ENCODE data around the gene POLD4. TPM values are rescaled to one million over a fixed set of nuclear protein-coding genes. Genes with fewer than 3 reads are reported as not detected.
A peak's percentile ranks its signal among the peaks of the same experiment; 100 is the strongest.

Gene POLD4
- total RNA-seq, 2 experiments from 2014 or later = 62.0 to 67.4 TPM

GRCh38 chr11:67375320-67376055 lies 22.1 kb upstream of the POLD4 start:
- H3K4me1 Mint-ChIP-seq (ENCODE audit: low read depth) = peaks cover 27% of the 10 kb centered on the region
- H3K27me3 Mint-ChIP-seq = peaks cover 10% of the 10 kb centered on the region
- no peaks in the 10 kb centered on the region for H3K36me3 Mint-ChIP-seq
- ChIA-PET CTCF (interaction anchor here (0.7 to 21.4 kb wide), 4 partner anchors 8 to 31 kb away, joined by 5 to 995 read pairs (median 64); partner anchors contain the start of gene POLD4), POLR2A (interaction anchor here (0.6 kb wide), 1 partner anchor 55 kb away, joined by 3 read pairs; no protein-coding TSS in a partner anchor)
- intact Hi-C loops (cut with micrococcal nuclease) = no loop called here
- no peak for DNase-seq
- no peak overlapping the region for H3K4me3 Mint-ChIP-seq
- no peak overlapping the region for H3K27ac Mint-ChIP-seq
- no peaks in the 10 kb centered on the region for H3K9me3 Mint-ChIP-seq

- no peak for DNase-seq
- POLR2A ChIA-PET = interaction anchor here (0.6 kb wide), 1 partner anchor 54 kb away, joined by 3 read pairs; no protein-coding TSS in a partner anchor
- Mint-ChIP-seq H3K4me1 (ENCODE audit: low read depth) (peaks cover 32% of the 10 kb centered on the region), H3K27me3 (peaks cover 10% of the 10 kb centered on the region), H3K36me3 (no peaks in the 10 kb centered on the region), H3K4me3 (peak overlapping the region; percentile 79), H3K27ac (no peak overlapping the region), H3K9me3 (no peaks in the 10 kb centered on the region)
- CTCF ChIA-PET = interaction anchor here (1.0 to 21.4 kb wide), 6 partner anchors 9 to 293 kb away, joined by 3 to 995 read pairs (median 12); partner anchors contain the start of genes POLD4 and PPP1CA
- intact Hi-C loops (cut with micrococcal nuclease) = no loop called here
Observed at GRCh38 chr11:67374571-67375281, 21.4 kb upstream of the POLD4 start.

- H3K4me1 Mint-ChIP-seq (ENCODE audit: low read depth) = peaks cover 40% of the 10 kb centered on the region
- intact Hi-C loops (cut with micrococcal nuclease) = loop anchor here (2.0 kb wide), 1 partner anchor 17 kb away; no protein-coding TSS in a partner anchor
Observed at GRCh38 chr11:67373648-67374570, 20.6 kb upstream of the POLD4 start.

GRCh38 chr11:67372993-67373647 lies 19.8 kb upstream of the POLD4 start, which contains the start of gene CLCF1:
TSS of gene CLCF1 (minus strand) at chr11:67373598. CDS start at chr11:67373539, 59 bp downstream.
- ChIA-PET CTCF (interaction anchor here (1.0 to 21.4 kb wide), 7 partner anchors 11 to 291 kb away, joined by 3 to 995 read pairs (median 4); partner anchors contain the start of genes POLD4 and PTPRCAP), POLR2A (interaction anchor here (0.7 to 1.5 kb wide), 5 partner anchors 20 to 101 kb away, joined by 3 to 4 read pairs (median 4); no protein-coding TSS in a partner anchor)
- intact Hi-C loops (cut with micrococcal nuclease) = loop anchor here (2.0 kb wide), 1 partner anchor 16 kb away; no protein-coding TSS in a partner anchor
- peak; percentile 52 for DNase-seq
- Mint-ChIP-seq H3K27ac (peak within 1 kb of the TSS; percentile 72), H3K9me3 (no peaks in the 10 kb centered on the region), H3K4me1 (ENCODE audit: low read depth) (peaks cover 46% of the 10 kb centered on the region), H3K4me3 (peak within 1 kb of the TSS; percentile 79), H3K27me3 (peaks cover 10% of the 10 kb centered on the region), H3K36me3 (no peaks in the 10 kb centered on the region)

More at GRCh38 chr11:67373648-67374570, 20.6 kb upstream of the POLD4 start:
- ChIA-PET POLR2A (interaction anchor here (0.7 to 1.0 kb wide), 3 partner anchors 57 to 102 kb away, joined by 3 to 4 read pairs (median 4); no protein-coding TSS in a partner anchor), CTCF (interaction anchor here (1.0 to 21.4 kb wide), 6 partner anchors 10 to 292 kb away, joined by 3 to 995 read pairs (median 12); partner anchors contain the start of genes POLD4 and PPP1CA)
- DNase-seq = peak; percentile 76
- Mint-ChIP-seq H3K27me3 (peaks cover 10% of the 10 kb centered on the region), H3K4me3 (peak overlapping the region; percentile 79), H3K9me3 (no peaks in the 10 kb centered on the region), H3K36me3 (no peaks in the 10 kb centered on the region), H3K27ac (peak overlapping the region; percentile 72)

- Mint-ChIP-seq H3K4me1 (ENCODE audit: low read depth) (peaks cover 52% of the 10 kb centered on the region), H3K4me3 (no peak overlapping the region), H3K27me3 (peaks cover 10% of the 10 kb centered on the region), H3K27ac (no peak overlapping the region), H3K9me3 (no peaks in the 10 kb centered on the region), H3K36me3 (no peaks in the 10 kb centered on the region)
- intact Hi-C loops (cut with micrococcal nuclease) = loop anchor here (2.0 kb wide), 1 partner anchor 16 kb away; no protein-coding TSS in a partner anchor
- POLR2A ChIA-PET = interaction anchor here (1.4 to 1.5 kb wide), 2 partner anchors 20 to 27 kb away, joined by 3 to 4 read pairs; no protein-coding TSS in a partner anchor
- no peak for DNase-seq
- CTCF ChIA-PET = interaction anchor here (1.0 to 21.4 kb wide), 6 partner anchors 11 to 66 kb away, joined by 3 to 995 read pairs (median 4); partner anchors contain the start of genes POLD4, PTPRCAP and RAD9A
Observed at GRCh38 chr11:67372321-67372992, 19.1 kb upstream of the POLD4 start.

- H3K4me1 Mint-ChIP-seq (ENCODE audit: low read depth) = peaks cover 52% of the 10 kb centered on the region
- H3K27me3 Mint-ChIP-seq = peaks cover 10% of the 10 kb centered on the region
- no peaks in the 10 kb centered on the region for H3K36me3 Mint-ChIP-seq
- no peaks in the 10 kb centered on the region for H3K9me3 Mint-ChIP-seq
- ChIA-PET CTCF (interaction anchor here (1.0 to 21.4 kb wide), 4 partner anchors 12 to 67 kb away, joined by 3 to 995 read pairs (median 54); partner anchors contain the start of genes POLD4 and RAD9A), POLR2A (interaction anchor here (1.4 to 1.5 kb wide), 2 partner anchors 19 to 27 kb away, joined by 3 to 4 read pairs; no protein-coding TSS in a partner anchor)
- DNase-seq = peak; percentile 26
- peak overlapping the region; percentile 38 for H3K27ac Mint-ChIP-seq
- peak overlapping the region; percentile 64 for H3K4me3 Mint-ChIP-seq
- intact Hi-C loops (cut with micrococcal nuclease) = loop anchor here (2.0 kb wide), 1 partner anchor 15 kb away; no protein-coding TSS in a partner anchor
Observed at GRCh38 chr11:67371911-67372320, 18.6 kb upstream of the POLD4 start.

- Mint-ChIP-seq H3K27me3 (peaks cover 10% of the 10 kb centered on the region), H3K4me3 (peak overlapping the region; percentile 64), H3K9me3 (no peaks in the 10 kb centered on the region), H3K27ac (peak overlapping the region; percentile 38), H3K4me1 (ENCODE audit: low read depth) (peaks cover 52% of the 10 kb centered on the region), H3K36me3 (no peaks in the 10 kb centered on the region)
- ChIA-PET CTCF (interaction anchor here (1.0 to 21.4 kb wide), 7 partner anchors 13 to 108 kb away, joined by 3 to 995 read pairs (median 16); partner anchors contain the start of genes POLD4 and RAD9A), POLR2A (interaction anchor here (0.7 to 1.4 kb wide), 3 partner anchors 11 to 21 kb away, joined by 3 to 4 read pairs (median 3); partner anchors contain the start of genes POLD4 and RAD9A)
- DNase-seq = peak; percentile 43
- intact Hi-C loops (cut with micrococcal nuclease) = no loop called here
Observed at GRCh38 chr11:67371189-67371910, 18.0 kb upstream of the POLD4 start.

GRCh38 chr11:67370351-67371076 lies 17.2 kb upstream of the POLD4 start:
- intact Hi-C loops (cut with micrococcal nuclease) = no loop called here
- ChIA-PET CTCF (interaction anchor here (0.5 to 21.4 kb wide), 8 partner anchors 13 to 107 kb away, joined by 3 to 995 read pairs (median 10); partner anchors contain the start of genes POLD4 and RAD9A), POLR2A (interaction anchor here (0.7 to 1.4 kb wide), 5 partner anchors 11 to 21 kb away, joined by 3 to 4 read pairs (median 3); partner anchors contain the start of genes POLD4 and RAD9A)
- H3K9me3 Mint-ChIP-seq = no peaks in the 10 kb centered on the region
- no peak overlapping the region for H3K27ac Mint-ChIP-seq
- no peaks in the 10 kb centered on the region for H3K36me3 Mint-ChIP-seq
- no peak for DNase-seq
- peaks cover 8% of the 10 kb centered on the region for H3K27me3 Mint-ChIP-seq
- H3K4me1 Mint-ChIP-seq (ENCODE audit: low read depth) = peaks cover 57% of the 10 kb centered on the region
- no peak overlapping the region for H3K4me3 Mint-ChIP-seq

Data from activated CD4-positive, alpha-beta memory T cell treated with anti-CD3 and anti-CD28 coated beads for 36 hours (primary cell).